Measurements from ENCODE around the gene MGAT2. TPM values are rescaled to one million over a fixed set of nuclear protein-coding genes. Genes with fewer than 3 reads are reported as not detected.
A peak's percentile ranks its signal among the peaks of the same experiment; 100 is the strongest.
"Not testable (repeated sequence)": the region's sequence is repeated elsewhere in the genome, so short reads cannot be mapped to it uniquely, and the experiment has no call there.

The MGAT2 gene
- polyA plus RNA-seq, 6 donors from 2014 or later, result 27.7 to 33.8 (median 30.0) TPM

DNA sequence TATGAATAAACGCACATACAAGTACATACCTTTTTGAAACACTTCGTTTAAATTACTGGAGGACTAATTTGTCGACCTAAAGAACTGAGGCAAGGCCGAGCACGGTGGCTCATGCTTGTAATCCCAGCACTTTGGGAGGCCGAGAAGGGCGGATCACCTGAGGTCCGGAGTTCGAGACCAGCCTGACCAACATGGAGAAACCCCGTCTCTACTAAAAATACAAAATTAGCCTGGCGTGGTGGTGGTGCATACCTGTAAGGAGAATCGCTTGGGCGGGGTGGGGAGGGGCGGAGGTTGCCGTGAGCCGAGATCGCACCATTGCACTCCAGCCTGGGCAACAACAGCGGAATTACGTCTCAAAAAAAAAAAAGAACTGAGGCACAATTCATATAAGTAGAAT, 1.3 kb upstream of the MGAT2 start:
- not testable (repeated sequence) for ATAC-seq (ENCODE audit: low read depth in 2 of 2); DNase-seq; H3K27me3 Mint-ChIP-seq; H3K9me3 Mint-ChIP-seq
- Mint-ChIP-seq H3K4me3 (peak overlapping the region; percentile 96 to 99 (median 98)), H3K4me1 (peaks cover 31 to 46% (median 39%) of the 10 kb centered on the region in 3 donors), H3K36me3 (peaks cover 5 to 12% of the 10 kb centered on the region in 2 donors), H3K27ac (peak overlapping the region in 4 of 6 donors; percentile 58 to 99 (median 98))

DNA sequence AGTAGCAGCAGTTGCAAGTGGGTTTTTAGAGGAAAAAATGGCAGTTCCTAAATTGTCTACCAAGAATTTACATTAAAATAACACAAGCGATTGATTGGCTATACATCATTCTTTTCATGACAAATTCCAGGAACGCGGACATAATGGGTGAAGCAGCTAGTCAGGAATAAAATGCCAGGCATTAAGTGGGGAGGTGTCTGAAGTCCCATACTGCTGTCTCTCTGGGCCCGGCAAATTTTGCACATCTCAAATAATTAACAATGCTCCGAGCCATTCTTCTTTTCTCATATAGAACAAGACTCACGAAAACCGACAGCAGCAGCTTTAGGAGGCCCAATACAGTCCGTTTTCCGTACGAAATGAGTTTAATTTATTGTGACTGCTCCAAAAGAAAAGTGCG, 869 bp upstream of the MGAT2 start:
- Mint-ChIP-seq H3K27ac (peak overlapping the region; percentile 97 to 99 (median 99)), H3K4me1 (peaks cover 31 to 48% (median 39%) of the 10 kb centered on the region in 3 donors), H3K36me3 (peaks cover 5 to 12% of the 10 kb centered on the region in 2 donors), H3K4me3 (peak overlapping the region; percentile 96 to 99 (median 98)), H3K9me3 (no peaks in the 10 kb centered on the region), H3K27me3 (no peaks in the 10 kb centered on the region)
- no peak for DNase-seq
- no peak for ATAC-seq (ENCODE audit: low read depth in 2 of 2)

DNA sequence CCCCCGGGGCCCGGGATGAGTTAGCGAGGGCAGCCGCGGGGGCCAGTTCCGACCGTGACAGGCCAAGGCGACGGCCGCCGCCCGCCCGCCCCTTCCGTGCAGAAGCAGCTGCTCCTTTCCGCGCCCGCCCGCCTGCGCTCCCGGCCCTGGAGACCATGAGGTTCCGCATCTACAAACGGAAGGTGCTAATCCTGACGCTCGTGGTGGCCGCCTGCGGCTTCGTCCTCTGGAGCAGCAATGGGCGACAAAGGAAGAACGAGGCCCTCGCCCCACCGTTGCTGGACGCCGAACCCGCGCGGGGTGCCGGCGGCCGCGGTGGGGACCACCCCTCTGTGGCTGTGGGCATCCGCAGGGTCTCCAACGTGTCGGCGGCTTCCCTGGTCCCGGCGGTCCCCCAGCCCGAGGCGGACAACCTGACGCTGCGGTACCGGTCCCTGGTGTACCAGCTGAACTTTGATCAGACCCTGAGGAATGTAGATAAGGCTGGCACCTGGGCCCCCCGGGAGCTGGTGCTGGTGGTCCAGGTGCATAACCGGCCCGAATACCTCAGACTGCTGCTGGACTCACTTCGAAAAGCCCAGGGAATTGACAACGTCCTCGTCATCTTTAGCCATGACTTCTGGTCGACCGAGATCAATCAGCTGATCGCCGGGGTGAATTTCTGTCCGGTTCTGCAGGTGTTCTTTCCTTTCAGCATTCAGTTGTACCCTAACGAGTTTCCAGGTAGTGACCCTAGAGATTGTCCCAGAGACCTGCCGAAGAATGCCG, 699 bp downstream of the MGAT2 start:
- peaks cover 5 to 12% of the 10 kb centered on the region in 2 donors for H3K36me3 Mint-ChIP-seq
- ATAC-seq (ENCODE audit: low read depth in 2 of 2) (peak; percentile 29 to 33), DNase-seq (no peak)
- no peaks in the 10 kb centered on the region for H3K27me3 Mint-ChIP-seq
- peaks cover 31 to 52% (median 39%) of the 10 kb centered on the region in 3 donors for H3K4me1 Mint-ChIP-seq
- H3K4me3 Mint-ChIP-seq, result peak overlapping the region; percentile 96 to 99 (median 98)
- no peaks in the 10 kb centered on the region for H3K9me3 Mint-ChIP-seq
- H3K27ac Mint-ChIP-seq, result peak overlapping the region; percentile 63 to 99 (median 98)

DNA sequence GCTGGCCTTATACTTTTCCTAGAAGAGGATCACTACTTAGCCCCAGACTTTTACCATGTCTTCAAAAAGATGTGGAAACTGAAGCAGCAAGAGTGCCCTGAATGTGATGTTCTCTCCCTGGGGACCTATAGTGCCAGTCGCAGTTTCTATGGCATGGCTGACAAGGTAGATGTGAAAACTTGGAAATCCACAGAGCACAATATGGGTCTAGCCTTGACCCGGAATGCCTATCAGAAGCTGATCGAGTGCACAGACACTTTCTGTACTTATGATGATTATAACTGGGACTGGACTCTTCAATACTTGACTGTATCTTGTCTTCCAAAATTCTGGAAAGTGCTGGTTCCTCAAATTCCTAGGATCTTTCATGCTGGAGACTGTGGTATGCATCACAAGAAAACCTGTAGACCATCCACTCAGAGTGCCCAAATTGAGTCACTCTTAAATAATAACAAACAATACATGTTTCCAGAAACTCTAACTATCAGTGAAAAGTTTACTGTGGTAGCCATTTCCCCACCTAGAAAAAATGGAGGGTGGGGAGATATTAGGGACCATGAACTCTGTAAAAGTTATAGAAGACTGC, 1.5 kb downstream of the MGAT2 start:
- peaks cover 5 to 12% of the 10 kb centered on the region in 2 donors for H3K36me3 Mint-ChIP-seq
- ATAC-seq (ENCODE audit: low read depth in 2 of 2) (no peak), DNase-seq (no peak)
- H3K9me3 Mint-ChIP-seq, result no peaks in the 10 kb centered on the region
- no peaks in the 10 kb centered on the region for H3K27me3 Mint-ChIP-seq
- peak overlapping the region; percentile 96 to 99 (median 98) for H3K4me3 Mint-ChIP-seq
- H3K27ac Mint-ChIP-seq, result peak overlapping the region in 4 of 6 donors; percentile 63 to 97 (median 90)
- peaks cover 31 to 52% (median 41%) of the 10 kb centered on the region in 3 donors for H3K4me1 Mint-ChIP-seq

DNA sequence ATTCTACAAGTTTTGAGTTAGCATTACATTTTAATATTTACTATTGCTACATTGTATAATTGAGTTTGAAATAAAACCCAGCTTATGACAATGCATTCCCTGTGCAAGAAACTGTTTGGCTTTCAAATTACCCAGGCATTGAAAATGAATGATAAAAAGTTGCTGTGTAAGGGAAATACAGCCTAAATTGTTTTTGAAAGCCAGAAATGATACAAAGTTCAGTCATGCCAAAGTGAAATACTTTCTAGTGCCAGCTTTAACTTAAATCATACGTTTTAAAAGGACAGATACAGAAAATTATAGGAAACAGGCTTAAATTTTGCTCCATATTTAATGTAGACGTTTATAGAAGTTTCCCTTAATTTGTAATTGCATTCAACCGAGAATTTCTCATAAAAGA, 2.8 kb downstream of the MGAT2 start:
- no peak for DNase-seq
- ATAC-seq (ENCODE audit: low read depth in 2 of 2), result no peak
- H3K27me3 Mint-ChIP-seq, result no peaks in the 10 kb centered on the region
- peak overlapping the region in 2 of 6 donors; percentile 39 to 89 for H3K27ac Mint-ChIP-seq
- peak overlapping the region in 2 of 8 donors; percentile 57 to 66 for H3K4me3 Mint-ChIP-seq
- H3K9me3 Mint-ChIP-seq, result no peaks in the 10 kb centered on the region
- peaks cover 1 to 7% of the 10 kb centered on the region in 2 donors for H3K36me3 Mint-ChIP-seq
- H3K4me1 Mint-ChIP-seq, result peaks cover 28 to 49% (median 33%) of the 10 kb centered on the region in 3 donors

DNA sequence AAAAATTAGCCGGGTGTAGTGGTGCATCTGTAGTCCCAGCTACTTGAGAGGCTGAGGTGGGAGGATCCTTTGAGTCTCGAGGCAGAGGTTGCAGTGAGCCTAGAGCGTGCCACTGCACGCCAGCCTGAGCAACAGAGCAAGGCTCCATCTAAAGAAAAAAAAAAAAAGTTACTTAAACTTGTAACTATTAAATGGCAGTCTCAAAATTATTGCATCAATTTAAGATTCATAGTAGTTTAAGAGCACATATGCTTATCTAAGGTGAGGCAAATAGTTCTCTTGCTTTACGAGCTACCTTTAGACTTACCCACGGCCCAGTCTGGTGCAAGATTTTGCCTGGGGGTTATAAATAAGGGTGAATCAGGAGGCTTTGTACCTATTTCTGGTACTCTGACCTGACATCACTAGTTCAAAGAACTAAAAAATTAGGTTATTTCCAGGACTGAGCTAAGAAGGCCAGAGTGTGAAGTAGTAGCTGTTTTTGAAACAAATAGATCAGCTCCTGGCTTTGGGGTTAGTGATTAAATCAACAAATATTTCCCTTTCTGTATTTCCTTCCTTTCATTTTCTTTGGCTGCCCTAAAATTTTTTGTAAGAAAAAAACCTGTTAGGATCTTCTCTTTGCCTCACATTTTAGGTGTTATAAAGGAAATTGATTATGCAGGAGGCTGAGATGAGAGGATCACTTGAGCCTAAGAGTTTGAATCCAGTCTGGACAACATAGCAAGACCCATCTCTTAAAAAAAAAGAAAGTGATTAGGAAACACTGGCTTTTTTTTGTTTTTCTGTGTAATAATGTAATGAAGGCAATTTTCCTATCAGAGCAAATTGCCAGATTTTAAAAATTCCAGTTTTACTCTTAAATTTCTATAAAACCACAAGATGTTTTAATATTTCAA, 3.6 kb downstream of the MGAT2 start:
- ATAC-seq (ENCODE audit: low read depth in 2 of 2), result no peak
- H3K27me3 Mint-ChIP-seq, result no peaks in the 10 kb centered on the region
- H3K4me1 Mint-ChIP-seq, result peaks cover 20 to 47% (median 26%) of the 10 kb centered on the region in 3 donors
- H3K9me3 Mint-ChIP-seq, result no peaks in the 10 kb centered on the region
- H3K36me3 Mint-ChIP-seq, result no peaks in the 10 kb centered on the region
- H3K4me3 Mint-ChIP-seq, result peak overlapping the region in 3 of 8 donors; percentile 44 to 66 (median 57)
- H3K27ac Mint-ChIP-seq, result peak overlapping the region in 5 of 6 donors; percentile 15 to 89 (median 39)
- DNase-seq, result no peak

DNA sequence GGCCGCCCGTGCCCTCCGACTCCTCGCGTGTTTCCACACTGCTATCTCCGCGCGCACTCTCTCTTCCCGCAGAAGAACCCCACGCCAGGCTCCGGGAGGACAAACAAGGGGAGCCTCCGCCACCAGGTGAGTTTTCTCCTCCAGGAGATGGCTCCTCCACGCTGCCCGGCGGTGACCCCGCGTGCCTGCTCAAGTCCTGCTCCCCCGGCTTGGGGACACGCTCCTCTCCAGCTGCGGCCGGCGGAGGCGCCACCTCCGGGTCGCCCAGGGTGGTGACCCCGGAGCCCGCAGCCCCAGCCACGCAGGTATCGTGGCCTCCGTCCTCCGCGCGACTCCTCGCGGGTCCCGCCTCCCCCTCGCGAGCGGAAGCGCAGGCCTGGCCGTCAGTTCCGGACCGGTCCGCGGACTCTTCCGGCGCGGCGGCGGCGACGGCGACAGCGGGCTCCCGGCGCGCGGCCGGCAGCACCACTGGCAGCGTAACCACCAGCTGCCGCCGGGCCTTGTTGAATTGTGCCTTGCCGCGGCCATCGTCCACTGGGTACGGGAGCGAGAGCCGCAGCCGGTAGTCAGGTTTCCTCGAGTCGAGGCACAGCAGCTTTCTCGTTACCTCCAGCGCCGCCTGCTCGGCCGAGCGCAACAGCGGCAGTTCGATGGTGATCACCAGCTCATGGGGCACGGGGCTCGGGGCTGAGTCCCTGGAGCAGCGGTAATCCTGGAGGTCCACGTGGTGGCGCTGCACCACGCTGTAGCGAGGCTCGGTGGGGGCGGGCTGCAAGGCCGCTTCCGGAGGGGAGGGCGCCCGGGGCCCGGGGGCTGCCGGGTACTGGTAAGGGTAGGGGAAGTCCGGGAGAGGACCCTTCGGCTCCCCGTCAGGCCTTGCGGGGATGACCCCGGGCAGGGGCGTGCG, 13.3 kb downstream of the MGAT2 start:
- ATAC-seq (ENCODE audit: low read depth in 2 of 2), result peak; percentile 69 to 73

DNA sequence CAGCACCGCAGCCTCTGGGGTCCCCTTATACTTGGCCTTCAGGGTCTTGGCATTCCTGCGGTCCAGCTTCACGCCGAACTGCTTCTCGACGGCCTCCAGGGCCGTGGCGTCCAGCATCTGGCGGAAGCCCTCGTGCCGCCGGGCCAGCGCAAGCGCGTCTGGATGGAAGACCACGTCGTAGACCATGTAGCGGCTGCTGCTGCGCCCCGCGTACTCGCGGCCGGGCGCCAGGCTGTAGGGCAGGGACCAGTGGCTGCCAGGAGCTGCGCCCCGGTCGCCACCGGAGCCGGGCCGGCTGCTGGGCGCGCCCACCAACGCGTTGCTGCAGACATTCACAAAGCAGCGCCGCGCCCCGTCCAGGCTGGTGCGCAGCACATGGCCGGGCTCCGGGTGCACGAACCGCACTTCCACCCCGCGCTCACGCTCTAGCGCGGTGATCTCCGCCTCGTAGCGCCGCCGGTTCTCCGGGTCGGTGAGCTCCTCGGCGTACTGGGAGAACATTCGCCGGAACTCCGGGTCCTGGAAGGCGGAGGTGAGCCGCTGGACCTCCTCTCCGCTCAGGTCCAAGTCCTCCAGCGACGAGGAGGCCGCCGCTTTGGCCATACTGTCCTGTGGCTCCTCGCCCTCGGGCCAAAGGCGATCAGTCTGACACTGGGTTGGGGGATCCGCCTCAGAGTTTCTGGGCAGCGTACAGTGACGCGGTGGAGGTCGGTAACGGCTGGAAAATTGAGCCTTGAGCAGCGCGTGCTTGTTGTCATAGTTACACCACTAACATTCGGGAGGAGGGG, 14.1 kb downstream of the MGAT2 start, which contains the start of gene DNAAF2:
DNAAF2 (minus strand) TSS at position 698 of the 788 bp plus-strand sequence; CDS start at position 603, 95 bp downstream.
- ATAC-seq (ENCODE audit: low read depth in 2 of 2), result peak; percentile 59 to 61
- Mint-ChIP-seq H3K36me3 (peaks cover 16 to 18% of the 10 kb centered on the region in 2 donors), H3K9me3 (no peaks in the 10 kb centered on the region), H3K4me3 (peak within 1 kb of the TSS; percentile 80 to 99 (median 95)), H3K4me1 (peaks cover 28 to 73% (median 53%) of the 10 kb centered on the region in 3 donors), H3K27ac (peak within 1 kb of the TSS; percentile 97 to 100 (median 99)), H3K27me3 (no peaks in the 10 kb centered on the region)
- peak; percentile 81 for DNase-seq

More for the DNA sequence above, 13.3 kb downstream of the MGAT2 start:
- peak overlapping the region; percentile 80 to 97 (median 94) for H3K4me3 Mint-ChIP-seq
- peak overlapping the region; percentile 90 to 99 (median 96) for H3K27ac Mint-ChIP-seq
- H3K9me3 Mint-ChIP-seq, result no peaks in the 10 kb centered on the region
- H3K4me1 Mint-ChIP-seq, result peaks cover 27 to 69% (median 48%) of the 10 kb centered on the region in 3 donors
- peaks cover 13 to 15% of the 10 kb centered on the region in 2 donors for H3K36me3 Mint-ChIP-seq
- no peaks in the 10 kb centered on the region for H3K27me3 Mint-ChIP-seq
- peak; percentile 96 for DNase-seq

DNA sequence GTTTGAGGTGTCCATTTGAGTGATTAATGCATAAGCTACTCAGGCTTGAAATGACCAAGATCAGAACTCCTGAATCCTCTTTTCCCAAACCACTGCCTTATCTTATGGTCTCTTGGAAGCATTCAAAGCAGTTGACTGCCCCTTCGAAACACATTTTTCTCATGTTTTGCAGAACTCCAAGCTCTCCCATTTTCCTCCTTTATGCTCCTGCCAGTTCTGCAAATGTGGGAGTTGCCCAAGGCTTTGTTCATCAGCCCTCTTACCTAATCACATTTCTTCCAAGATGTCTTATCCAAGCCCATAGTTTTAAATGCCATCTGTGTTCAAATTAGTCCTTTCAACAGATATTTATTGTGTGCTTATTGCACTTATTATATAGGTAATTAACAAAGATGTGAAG, 16.3 kb downstream of the MGAT2 start:
- Mint-ChIP-seq H3K4me3 (peak overlapping the region in 6 of 8 donors; percentile 6 to 90 (median 66)), H3K9me3 (no peaks in the 10 kb centered on the region)

DNA sequence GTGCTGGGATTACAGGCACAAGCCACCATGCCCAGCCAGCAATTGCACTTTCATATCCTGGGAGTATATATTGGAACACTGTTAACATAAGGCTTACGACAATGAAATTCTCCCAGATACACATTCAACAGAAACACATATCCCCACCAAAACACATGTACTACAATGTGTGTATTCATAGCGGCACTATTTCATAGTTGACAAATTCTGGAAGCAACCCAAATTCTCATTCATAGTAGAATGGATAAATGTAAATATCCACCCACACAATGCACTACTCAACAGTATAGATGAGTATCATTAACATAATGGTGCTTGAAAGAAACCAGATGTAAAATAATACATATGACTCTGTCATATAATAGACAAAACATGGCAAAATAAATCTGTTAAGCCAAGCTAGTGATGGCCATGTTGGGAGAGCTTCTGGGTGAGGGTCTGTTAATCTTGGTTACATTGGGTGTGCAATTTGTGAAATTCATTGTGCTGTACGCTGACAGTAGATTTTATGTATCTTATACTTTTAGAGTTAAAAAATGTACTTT, 17.0 kb downstream of the MGAT2 start:
- Mint-ChIP-seq H3K4me3 (peak overlapping the region in 6 of 8 donors; percentile 12 to 90 (median 42)), H3K9me3 (no peaks in the 10 kb centered on the region), H3K27ac (peak overlapping the region in 4 of 6 donors; percentile 12 to 97 (median 79)), H3K36me3 (peaks cover 16 to 18% of the 10 kb centered on the region in 2 donors), H3K27me3 (no peaks in the 10 kb centered on the region), H3K4me1 (peaks cover 42 to 78% (median 57%) of the 10 kb centered on the region in 3 donors)
- ATAC-seq (ENCODE audit: low read depth in 2 of 2) (no peak), DNase-seq (no peak)

More for the DNA sequence above, 16.3 kb downstream of the MGAT2 start:
- peak overlapping the region; percentile 28 to 97 (median 89) for H3K27ac Mint-ChIP-seq
- H3K4me1 Mint-ChIP-seq, result peaks cover 34 to 78% (median 50%) of the 10 kb centered on the region in 3 donors
- no peaks in the 10 kb centered on the region for H3K27me3 Mint-ChIP-seq
- DNase-seq (no peak), ATAC-seq (ENCODE audit: low read depth in 2 of 2) (no peak)
- H3K36me3 Mint-ChIP-seq, result peaks cover 16 to 18% of the 10 kb centered on the region in 2 donors

Measured in naive B cell (primary cell).